Uterus (tissue), 4 donors: Measurements from ENCODE around the gene MUS81. TPM values are rescaled to one million over a fixed set of nuclear protein-coding genes. Genes with fewer than 3 reads are reported as not detected.

Source experiments
- DNase-seq, 2 donors: peaks; one replicate each; pipeline ENCODE4 v3.0.0-alpha.2; 2019 to 2020
- H3K27ac ChIP-seq, 2 donors: fragments of 200-600 bp; sonication (generic); 1 replicate in 1 of 2; 2 replicates in 1 of 2; pipeline ENCODE4 v1.5.1; 2016 to 2018
- H3K27me3 ChIP-seq, 2 donors: fragments of 200-600 bp; sonication (generic); one replicate each; pipeline ENCODE4 v1.5.1; 2018 to 2019; ENCODE audit warnings: control low read depth in 1 of 2
- H3K36me3 ChIP-seq, 2 donors: fragments of 200-600 bp; sonication (generic); one replicate each; pipeline ENCODE4 v1.5.1; 2019; ENCODE audit warnings: control low read depth in 1 of 2
- H3K4me1 ChIP-seq, 2 donors: fragments of 200-600 bp; sonication (generic); one replicate each; pipeline ENCODE4 v1.5.1; 2018 to 2019; ENCODE audit warnings: control low read depth in 1 of 2
- H3K4me3 ChIP-seq, 2 donors: fragments of 200-600 bp; sonication (generic); 1 replicate in 1 of 2; 2 replicates in 1 of 2; pipeline ENCODE4 v1.5.1; 2018 to 2019; ENCODE audit warnings: mild to moderate bottlenecking in 1 of 2
- H3K9me3 ChIP-seq, 2 donors: fragments of 200-600 bp; sonication (generic); one replicate each; pipeline ENCODE4 v1.5.1; 2019; ENCODE audit warnings: control low read depth in 1 of 2
- CTCF ChIP-seq, 4 experiments: fragments of 200-600 bp in 2 of 4; fragments of 450-650 bp in 2 of 4; sonication (generic) in 2 of 4; IDR thresholded peaks; one replicate each; pipeline ENCODE4 v1.5.1; 2016 to 2019; ENCODE audit warnings: antibody characterized with exemption in 4 of 4, mild to moderate bottlenecking in 2 of 4, moderate library complexity in 1 of 4
- POLR2A ChIP-seq, 2 donors: fragments of 450-650 bp; IDR thresholded peaks; one replicate each; pipeline ENCODE4 v1.6.1; 2016; ENCODE audit warnings: antibody characterized with exemption in 2 of 2, mild to moderate bottlenecking in 1 of 2, moderate library complexity in 1 of 2
- intact Hi-C: fragments of 100-400 bp; cut with DNase I; formaldehyde crosslinking; loops from one replicate; pipeline ENCODE4 v1.15.1; 2023; ENCODE audit warnings: low total_unique reads
- total RNA-seq, 4 donors: library from RNA; depleted of rRNA in 3 of 4; stranded (reverse); fragments of >200 nt in 3 of 4; gene quantifications; one replicate each; pipeline versions ENCODE4 v1.1.0 to v1.2.4, GENCODE V29; 2014 to 2023
- donor health status: DM: yes; HTN: yes; CAD: no.

Gene MUS81
- total RNA-seq, 4 donors from 2014 or later: 28.8 to 108 (median 75.0) TPM

DNA sequence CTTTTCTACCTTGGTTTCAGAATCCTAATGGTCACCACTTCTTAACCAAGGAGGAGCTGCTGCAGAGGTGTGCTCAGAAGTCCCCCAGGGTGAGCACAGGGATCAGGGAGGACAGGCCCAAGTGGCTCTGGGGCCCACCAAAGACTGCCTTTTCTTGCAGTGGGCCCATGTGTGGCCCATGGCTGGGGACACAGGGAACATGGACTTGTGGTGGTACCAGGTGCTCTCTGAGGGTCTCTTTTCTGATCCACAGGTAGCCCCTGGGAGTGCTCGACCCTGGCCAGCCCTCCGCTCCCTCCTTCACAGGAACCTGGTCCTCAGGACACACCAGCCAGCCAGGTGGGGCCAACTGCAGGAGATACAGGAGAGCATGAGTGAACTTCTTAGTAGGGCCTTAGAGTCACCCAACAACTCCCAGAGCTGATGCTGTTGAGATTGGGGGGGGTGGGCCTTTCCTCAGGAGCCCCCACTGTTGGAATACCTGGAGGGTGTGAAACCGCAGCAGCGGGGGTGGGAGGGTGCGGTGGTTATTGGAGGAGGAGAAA lies 2.0 kb downstream of the MUS81 start:
- peaks cover 6 to 7% of the 10 kb centered on the region in 2 donors for H3K4me1 ChIP-seq
- H3K4me3 ChIP-seq: no peak overlapping the region
- H3K36me3 ChIP-seq: no peaks in the 10 kb centered on the region
- TF ChIP-seq CTCF (IDR thresholded peaks at IDR 0.05) (no peak), POLR2A (IDR thresholded peaks at IDR 0.05) (no peak)
- H3K27ac ChIP-seq: peak overlapping the region; percentile 98 to 99
- peak; percentile 17 to 25 for DNase-seq
- intact Hi-C loops: no loop called here
- no peaks in the 10 kb centered on the region for H3K9me3 ChIP-seq
- no peaks in the 10 kb centered on the region for H3K27me3 ChIP-seq

DNA sequence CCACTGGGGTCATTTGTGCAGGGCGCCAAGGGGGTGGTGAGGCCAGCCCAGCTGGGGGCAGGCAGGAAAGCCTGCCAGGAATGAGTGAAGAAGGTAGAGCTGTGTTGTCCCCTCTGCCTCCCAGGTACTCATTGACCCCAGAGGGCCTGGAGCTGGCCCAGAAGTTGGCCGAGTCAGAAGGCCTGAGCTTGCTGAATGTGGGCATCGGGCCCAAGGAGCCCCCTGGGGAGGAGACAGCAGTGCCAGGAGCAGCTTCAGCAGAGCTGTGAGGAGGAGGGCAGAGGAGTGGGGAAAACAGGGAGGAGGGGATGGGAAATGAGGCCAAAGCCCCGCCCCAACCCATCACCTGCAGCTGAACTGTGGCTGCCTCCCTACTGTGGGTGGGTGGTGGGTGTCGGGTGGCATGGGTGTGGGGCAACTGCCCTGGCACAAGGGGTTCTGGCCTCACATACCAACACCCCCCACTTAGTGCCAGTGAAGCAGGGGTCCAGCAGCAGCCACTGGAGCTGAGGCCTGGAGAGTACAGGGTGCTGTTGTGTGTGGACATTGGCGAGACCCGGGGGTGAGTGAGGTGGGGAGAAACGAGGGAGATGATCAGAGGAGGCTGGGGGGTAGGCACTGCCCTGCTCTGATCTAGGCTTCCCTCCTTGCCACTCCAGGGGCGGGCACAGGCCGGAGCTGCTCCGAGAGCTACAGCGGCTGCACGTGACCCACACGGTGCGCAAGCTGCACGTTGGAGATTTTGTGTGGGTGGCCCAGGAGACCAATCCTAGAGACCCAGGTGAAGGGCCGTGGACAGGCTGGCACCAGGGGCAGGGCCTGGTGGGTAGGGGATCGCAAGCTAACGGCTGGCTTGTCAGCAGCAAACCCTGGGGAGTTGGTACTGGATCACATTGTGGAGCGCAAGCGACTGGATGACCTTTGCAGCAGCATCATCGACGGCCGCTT lies 3.0 kb downstream of the MUS81 start:
- H3K27me3 ChIP-seq: no peaks in the 10 kb centered on the region
- no peaks in the 10 kb centered on the region for H3K9me3 ChIP-seq
- H3K4me3 ChIP-seq: no peak overlapping the region
- no peak for TF ChIP-seq CTCF (IDR thresholded peaks at IDR 0.05)
- no peaks in the 10 kb centered on the region for H3K36me3 ChIP-seq
- DNase-seq: peak; percentile 29 to 35
- intact Hi-C loops: no loop called here
- peak overlapping the region in 1 of 2 donors; percentile 18 for H3K27ac ChIP-seq
- H3K4me1 ChIP-seq: peaks cover 6 to 7% of the 10 kb centered on the region in 2 donors

- Histone ChIP-seq H3K9me3 (no peaks in the 10 kb centered on the region), H3K4me3 (no peak overlapping the region), H3K4me1 (peaks cover 6 to 7% of the 10 kb centered on the region in 2 donors), H3K27ac (no peak overlapping the region), H3K36me3 (no peaks in the 10 kb centered on the region), H3K27me3 (no peaks in the 10 kb centered on the region)
- intact Hi-C loops: no loop called here
- TF ChIP-seq CTCF (IDR thresholded peaks at IDR 0.05): no peak
- no peak for TF ChIP-seq POLR2A (IDR thresholded peaks at IDR 0.05)
- peak; percentile 15 to 19 for DNase-seq
These were observed 3.9 kb downstream of the MUS81 start for GRCh38 chr11:65863889-65864705.

- H3K36me3 ChIP-seq: no peaks in the 10 kb centered on the region
These were observed 4.7 kb downstream of the MUS81 start for GRCh38 chr11:65864706-65865471.

More at GRCh38 chr11:65864706-65865471, 4.7 kb downstream of the MUS81 start:
- no peaks in the 10 kb centered on the region for H3K9me3 ChIP-seq
- H3K4me3 ChIP-seq: no peak overlapping the region
- peak; percentile 16 to 17 for DNase-seq
- no peaks in the 10 kb centered on the region for H3K27me3 ChIP-seq
- H3K4me1 ChIP-seq: peaks cover 6 to 7% of the 10 kb centered on the region in 2 donors
- intact Hi-C loops: no loop called here
- no peak overlapping the region for H3K27ac ChIP-seq
- TF ChIP-seq POLR2A (IDR thresholded peaks at IDR 0.05): no peak
- no peak for TF ChIP-seq CTCF (IDR thresholded peaks at IDR 0.05)
